Sigmoid colon (tissue), 4 donors: ENCODE results near the gene YEATS4.

Experiments used
- CTCF ChIP-seq, 4 experiments: fragments of 450-650 bp in 3 of 4; fragments of 200-600 bp in 1 of 4; IDR thresholded peaks; one replicate each; pipeline ENCODE4 v1.5.1; 2016 to 2019; ENCODE audit warnings: antibody characterized with exemption in 4 of 4, mild to moderate bottlenecking in 3 of 4, moderate library complexity in 2 of 4
- EP300 ChIP-seq, 4 donors: sonication (generic); formaldehyde crosslinking; IDR thresholded peaks; one replicate each; pipeline ENCODE4 v1.6.1; 2017; ENCODE audit warnings: antibody characterized with exemption in 4 of 4
- POLR2A ChIP-seq, 2 donors: fragments of 450-650 bp; IDR thresholded peaks; one replicate each; pipeline ENCODE4 v1.6.1; 2016; ENCODE audit warnings: antibody characterized with exemption in 2 of 2, mild to moderate bottlenecking in 2 of 2, moderate library complexity in 2 of 2

- TF ChIP-seq CTCF (IDR thresholded peaks at IDR 0.05), result no peak
- TF ChIP-seq EP300 (IDR thresholded peaks at IDR 0.05), result no peak
- no peak for TF ChIP-seq POLR2A (IDR thresholded peaks at IDR 0.05)
Measured at GRCh38 chr12:69419701-69420100, 60.2 kb downstream of the YEATS4 start.
